GM12892 (cell line): ENCODE measurements around the gene GALT.

Experiments
- POLR2AphosphoS5 ChIP-seq: IDR thresholded peaks from 2 replicates; pipeline ENCODE4 v1.6.1; 2011; ENCODE audit warnings: low read depth, low read length, control low read depth
- TAF1 ChIP-seq: IDR thresholded peaks from 2 replicates; pipeline ENCODE4 v1.6.1; 2011; ENCODE audit warnings: low read depth, mild to moderate bottlenecking, control low read depth, low read length, borderline replicate concordance

DNA sequence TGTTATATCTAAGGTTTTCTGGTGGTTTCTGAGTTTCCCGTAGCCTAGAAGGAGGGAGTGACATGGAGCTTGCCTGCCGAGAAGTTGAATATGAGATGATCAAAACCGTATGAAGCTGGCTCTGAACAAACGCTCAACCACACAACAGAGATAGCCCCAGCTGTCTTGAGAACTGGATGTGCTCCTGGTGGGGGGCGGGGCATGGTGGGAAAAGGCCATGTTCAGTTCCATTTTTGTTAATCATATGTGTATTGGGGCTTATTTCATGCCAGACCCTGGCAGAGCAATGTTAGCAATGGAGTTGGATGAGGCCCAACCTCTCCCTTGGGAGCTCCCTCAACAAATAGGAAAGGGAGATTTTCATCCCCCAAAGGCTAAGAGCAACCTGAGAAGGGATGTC is 39.8 kb downstream of the GALT start:
- TF ChIP-seq POLR2AphosphoS5 (no peak), TAF1 (no peak)
